Fibroblast of the aortic adventitia (primary cell): ENCODE measurements around the gene HOXB5. TPM values are rescaled to one million over a fixed set of nuclear protein-coding genes. Genes with fewer than 3 reads are reported as not detected.

Experiments
- DNase-seq: peaks from one replicate; pipeline ENCODE4 v3.0.0-alpha.2; 2010; ENCODE audit warnings: low read depth
- H3K4me3 ChIP-seq: 2 replicates; pipeline ENCODE4 v1.5.1; 2011; ENCODE audit warnings: low read depth, mild to moderate bottlenecking, control low read depth, low read length, moderate library complexity
- total RNA-seq: library from RNA; depleted of rRNA; stranded (reverse); fragments of >200 nt; gene quantifications from 2 replicates; pipeline ENCODE4 v1.2.3, GENCODE V29; 2012; ENCODE audit warnings: low replicate concordance
- TF ChIP-seq, protein P1 (sequence below): IDR thresholded peaks from 2 replicates; pipeline ENCODE4 v1.5.1; 2011; ENCODE audit warnings: mild to moderate bottlenecking, low read length, control low read depth, inconsistent platforms; ENCODE audit not compliant: insufficient read depth

HOXB5 gene
- total RNA-seq, 1 donor, result 0.27 TPM

- TF ChIP-seq, protein P1, sequence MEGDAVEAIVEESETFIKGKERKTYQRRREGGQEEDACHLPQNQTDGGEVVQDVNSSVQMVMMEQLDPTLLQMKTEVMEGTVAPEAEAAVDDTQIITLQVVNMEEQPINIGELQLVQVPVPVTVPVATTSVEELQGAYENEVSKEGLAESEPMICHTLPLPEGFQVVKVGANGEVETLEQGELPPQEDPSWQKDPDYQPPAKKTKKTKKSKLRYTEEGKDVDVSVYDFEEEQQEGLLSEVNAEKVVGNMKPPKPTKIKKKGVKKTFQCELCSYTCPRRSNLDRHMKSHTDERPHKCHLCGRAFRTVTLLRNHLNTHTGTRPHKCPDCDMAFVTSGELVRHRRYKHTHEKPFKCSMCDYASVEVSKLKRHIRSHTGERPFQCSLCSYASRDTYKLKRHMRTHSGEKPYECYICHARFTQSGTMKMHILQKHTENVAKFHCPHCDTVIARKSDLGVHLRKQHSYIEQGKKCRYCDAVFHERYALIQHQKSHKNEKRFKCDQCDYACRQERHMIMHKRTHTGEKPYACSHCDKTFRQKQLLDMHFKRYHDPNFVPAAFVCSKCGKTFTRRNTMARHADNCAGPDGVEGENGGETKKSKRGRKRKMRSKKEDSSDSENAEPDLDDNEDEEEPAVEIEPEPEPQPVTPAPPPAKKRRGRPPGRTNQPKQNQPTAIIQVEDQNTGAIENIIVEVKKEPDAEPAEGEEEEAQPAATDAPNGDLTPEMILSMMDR, result no peak
- no peak overlapping the region for H3K4me3 ChIP-seq
- no peak for DNase-seq
Measured at GRCh38 chr17:48551214-48551555, 42.4 kb downstream of the HOXB5 start.

DNA sequence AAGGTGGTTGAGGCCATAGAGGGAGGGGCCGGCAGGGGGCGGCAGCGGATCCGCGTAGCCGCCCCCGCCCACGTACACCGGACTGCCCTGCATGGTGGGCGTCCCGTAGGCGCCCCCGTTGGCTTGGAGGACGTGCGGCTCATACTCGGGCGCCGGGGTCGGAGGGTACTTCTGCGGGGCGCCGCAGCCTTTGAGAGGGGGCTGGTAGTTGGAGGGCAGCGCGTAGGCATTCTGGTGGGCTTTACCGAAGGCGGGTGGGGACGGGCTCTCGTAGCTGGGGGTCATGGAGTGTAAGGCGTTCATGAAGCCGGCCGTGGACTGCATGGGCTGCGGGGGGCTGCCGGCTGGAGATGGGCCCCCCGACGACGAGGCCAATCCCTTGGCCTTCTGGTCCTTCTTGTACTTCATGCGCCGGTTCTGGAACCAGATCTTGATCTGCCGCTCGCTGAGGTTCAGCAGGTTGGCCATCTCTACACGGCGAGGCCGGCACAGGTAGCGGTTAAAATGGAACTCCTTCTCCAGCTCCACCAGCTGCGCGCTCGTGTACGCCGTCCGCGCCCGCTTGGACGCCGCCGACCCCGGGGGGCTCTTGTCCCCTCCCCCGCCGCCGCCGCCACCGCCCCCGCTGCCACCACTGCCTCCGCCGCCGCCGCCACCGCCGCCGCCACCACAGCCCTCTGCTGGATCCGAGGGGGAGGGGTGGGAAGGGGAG lies 42.9 kb downstream of the HOXB5 start:
- TF ChIP-seq, protein P1, result peak; percentile 12
- no peak for DNase-seq
- H3K4me3 ChIP-seq, result no peak overlapping the region

GRCh38 chr17:48549914-48550501 lies 43.6 kb downstream of the HOXB5 start:
- no peak for DNase-seq
- no peak overlapping the region for H3K4me3 ChIP-seq
- TF ChIP-seq, protein P1, result no peak

DNA sequence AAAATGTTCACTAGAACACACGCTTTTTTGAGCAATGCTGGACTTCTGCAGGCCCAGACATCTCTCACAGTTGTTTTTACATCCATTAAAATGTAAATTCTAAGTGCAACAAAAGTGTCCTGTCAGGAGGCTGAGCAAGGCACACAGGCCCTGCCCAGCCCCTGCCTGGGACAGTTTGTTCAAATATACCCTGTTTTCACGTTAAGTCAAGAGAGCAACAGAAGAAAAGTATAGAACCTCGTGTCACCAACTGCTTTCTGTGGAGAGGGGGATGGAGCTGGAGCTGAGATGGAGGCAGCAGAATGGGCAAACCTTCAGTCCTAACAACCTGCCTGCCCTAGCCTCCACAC lies 44.3 kb downstream of the HOXB5 start:
- DNase-seq, result no peak
- no peak overlapping the region for H3K4me3 ChIP-seq
- TF ChIP-seq, protein P1, result no peak

GRCh38 chr17:48548523-48549280 lies 44.9 kb downstream of the HOXB5 start:
- no peak for DNase-seq
- no peak overlapping the region for H3K4me3 ChIP-seq
- TF ChIP-seq, protein P1, result no peak

DNA sequence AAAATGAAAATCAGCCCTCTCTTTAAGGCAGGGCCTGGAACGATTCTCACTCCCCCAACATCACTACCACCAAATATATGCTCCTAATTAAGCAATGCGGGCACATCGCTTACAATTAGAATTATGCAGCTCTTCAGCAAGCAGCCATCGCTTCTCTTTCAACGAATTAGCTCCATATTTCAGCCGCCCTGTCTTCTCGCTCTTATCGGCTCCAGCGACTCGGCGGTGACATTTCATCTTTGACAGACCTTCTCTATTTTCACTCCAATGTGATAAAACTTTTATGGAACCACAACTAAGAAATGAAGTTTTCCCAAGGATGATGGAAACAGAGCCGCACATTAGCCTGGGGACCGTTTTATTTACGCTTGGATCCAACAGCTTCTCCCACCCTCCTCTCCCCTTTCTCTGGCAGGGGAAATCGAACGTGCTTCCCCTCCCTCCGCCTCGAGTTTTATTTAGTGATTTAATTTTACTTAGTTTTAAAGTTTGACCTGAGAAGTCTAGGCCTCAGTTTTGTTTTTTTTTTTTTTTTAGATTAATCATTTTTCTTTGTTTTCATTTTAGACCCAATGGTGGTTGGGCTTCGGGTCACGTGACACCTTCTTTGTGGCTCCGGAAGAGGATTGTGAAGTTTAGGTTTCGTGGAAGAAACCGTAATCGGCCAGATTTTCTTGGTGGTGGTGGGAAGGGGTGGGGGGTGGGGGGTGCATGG lies 45.6 kb downstream of the HOXB5 start:
- peak overlapping the region; percentile 53 for H3K4me3 ChIP-seq
- DNase-seq, result peak; percentile 90

More for the DNA sequence above, 45.6 kb downstream of the HOXB5 start:
- TF ChIP-seq, protein P1, result no peak
